Activated naive CD8-positive, alpha-beta T cell treated with anti-CD3 and anti-CD28 coated beads for 36 hours (primary cell): ENCODE measurements around the gene SURF2. TPM values are rescaled to one million over a fixed set of nuclear protein-coding genes. Genes with fewer than 3 reads are reported as not detected.

ENCODE experiments used
- DNase-seq: peaks from one replicate; pipeline ENCODE4 v3.0.0; 2021
- H3K27ac Mint-ChIP-seq: one replicate; pipeline ENCODE4 v1.8.0; 2022; ENCODE audit warnings: mild to moderate bottlenecking, moderate library complexity, mixed read lengths
- H3K27me3 Mint-ChIP-seq: one replicate; pipeline ENCODE4 v1.8.0; 2022; ENCODE audit warnings: mild to moderate bottlenecking, mixed read lengths
- H3K36me3 Mint-ChIP-seq: one replicate; pipeline ENCODE4 v1.8.0; 2021; ENCODE audit warnings: mild to moderate bottlenecking, mixed read lengths
- H3K4me1 Mint-ChIP-seq: one replicate; pipeline ENCODE4 v1.8.0; 2021; ENCODE audit warnings: mixed read lengths
- H3K4me3 Mint-ChIP-seq: one replicate; pipeline ENCODE4 v1.8.0; 2022; ENCODE audit warnings: mild to moderate bottlenecking, moderate library complexity, mixed read lengths
- H3K9me3 Mint-ChIP-seq: one replicate; pipeline ENCODE4 v1.8.0; 2022; ENCODE audit warnings: mixed read lengths
- total RNA-seq, 2 experiments: library from RNA; stranded (reverse); gene quantifications; one replicate each; pipeline ENCODE4 v1.2.3, GENCODE V29; 2021

The SURF2 gene
- total RNA-seq, 2 experiments from 2014 or later, result 30.7 to 32.2 TPM

DNA sequence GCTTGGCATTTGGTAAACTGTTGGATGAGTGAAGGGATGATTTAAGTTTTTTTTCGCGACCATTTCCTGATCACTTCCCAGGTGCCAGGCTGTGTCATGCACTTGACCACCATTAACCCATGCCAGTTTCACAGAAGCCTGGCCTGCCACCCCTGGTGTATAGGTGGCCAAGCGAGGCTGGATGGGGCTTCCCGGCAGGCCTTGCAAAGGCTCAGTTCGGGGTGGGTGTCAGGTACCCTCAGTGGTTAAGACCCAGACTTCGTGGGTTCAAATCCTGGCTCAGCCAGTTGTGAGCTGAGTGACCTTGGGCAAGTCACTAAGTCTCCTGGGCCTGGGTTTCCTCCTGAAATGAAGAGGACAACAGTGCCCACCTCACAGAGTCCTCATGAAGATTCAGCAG, 10.8 kb upstream of the SURF2 start:
- Mint-ChIP-seq H3K27me3 (peaks cover 4% of the 10 kb centered on the region), H3K4me3 (no peak overlapping the region), H3K4me1 (peaks cover 39% of the 10 kb centered on the region), H3K27ac (no peak overlapping the region), H3K36me3 (peaks cover 59% of the 10 kb centered on the region), H3K9me3 (no peaks in the 10 kb centered on the region)
- DNase-seq, result no peak

DNA sequence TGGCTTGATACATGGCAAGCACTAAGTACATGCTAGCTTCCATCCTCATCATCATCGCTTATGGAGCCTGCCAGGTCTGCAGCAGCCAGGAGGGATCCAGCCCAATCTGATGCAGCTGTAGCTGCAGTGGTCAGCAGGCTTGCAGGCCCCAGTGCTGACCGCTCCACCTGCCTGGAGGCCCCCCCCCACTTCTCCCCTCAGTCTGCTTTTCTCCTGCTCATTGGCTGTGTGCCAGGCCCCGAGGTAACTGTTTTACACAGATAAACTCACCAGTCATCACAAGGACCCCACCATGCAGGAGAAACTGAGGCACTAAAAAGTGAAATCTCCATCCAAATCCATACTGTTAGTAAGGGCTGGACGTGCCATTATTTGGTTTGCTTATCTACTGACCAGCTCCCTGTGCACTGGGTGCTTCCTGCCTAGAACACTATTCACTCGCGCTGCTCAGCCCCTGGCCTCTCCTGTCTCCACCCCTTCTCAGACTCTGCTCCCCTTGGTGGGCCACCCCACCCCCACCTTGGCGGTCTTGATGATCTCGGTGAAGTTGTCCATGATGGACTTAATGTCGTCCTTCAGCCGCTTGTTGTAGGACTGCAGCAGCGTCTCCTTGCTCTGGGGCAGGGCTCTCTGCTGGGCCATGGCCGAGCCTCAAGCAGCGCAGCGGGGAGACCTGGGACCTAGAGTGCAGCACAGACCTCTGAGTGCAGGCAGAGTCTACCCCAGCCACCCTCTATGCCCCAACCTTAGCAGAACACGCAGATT, 10.1 kb upstream of the SURF2 start:
- Mint-ChIP-seq H3K4me3 (peak overlapping the region; percentile 100), H3K27me3 (peaks cover 4% of the 10 kb centered on the region), H3K27ac (peak overlapping the region; percentile 95), H3K4me1 (peaks cover 35% of the 10 kb centered on the region), H3K36me3 (peaks cover 57% of the 10 kb centered on the region), H3K9me3 (no peaks in the 10 kb centered on the region)
- no peak for DNase-seq

DNA sequence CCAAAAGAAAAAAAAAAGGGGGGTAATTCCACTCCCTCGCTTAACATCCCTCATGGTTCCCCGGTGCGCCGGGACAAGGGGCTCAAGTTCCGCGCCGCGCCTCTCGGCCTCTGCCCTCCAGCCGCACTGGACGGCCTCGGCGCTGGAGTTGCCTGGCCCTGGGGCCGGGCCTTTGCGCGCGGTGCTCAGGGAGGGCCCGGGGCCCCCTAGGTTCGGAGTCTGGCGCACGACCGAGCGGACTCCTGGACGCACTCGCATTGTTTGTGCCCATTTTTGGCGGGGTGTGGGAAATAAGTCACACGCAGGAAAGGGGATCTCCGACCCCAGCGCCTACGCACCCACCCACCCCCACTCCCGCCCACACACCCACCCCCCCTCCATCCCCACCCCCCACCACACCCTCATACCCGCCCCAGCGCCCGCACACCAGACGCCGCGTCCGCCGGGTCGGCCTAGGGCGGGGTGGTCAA, 8.8 kb upstream of the SURF2 start:
- Mint-ChIP-seq H3K4me3 (peak overlapping the region; percentile 100), H3K36me3 (peaks cover 62% of the 10 kb centered on the region), H3K9me3 (no peaks in the 10 kb centered on the region), H3K27me3 (peaks cover 4% of the 10 kb centered on the region), H3K4me1 (peaks cover 40% of the 10 kb centered on the region), H3K27ac (peak overlapping the region; percentile 99)
- peak; percentile 57 for DNase-seq

DNA sequence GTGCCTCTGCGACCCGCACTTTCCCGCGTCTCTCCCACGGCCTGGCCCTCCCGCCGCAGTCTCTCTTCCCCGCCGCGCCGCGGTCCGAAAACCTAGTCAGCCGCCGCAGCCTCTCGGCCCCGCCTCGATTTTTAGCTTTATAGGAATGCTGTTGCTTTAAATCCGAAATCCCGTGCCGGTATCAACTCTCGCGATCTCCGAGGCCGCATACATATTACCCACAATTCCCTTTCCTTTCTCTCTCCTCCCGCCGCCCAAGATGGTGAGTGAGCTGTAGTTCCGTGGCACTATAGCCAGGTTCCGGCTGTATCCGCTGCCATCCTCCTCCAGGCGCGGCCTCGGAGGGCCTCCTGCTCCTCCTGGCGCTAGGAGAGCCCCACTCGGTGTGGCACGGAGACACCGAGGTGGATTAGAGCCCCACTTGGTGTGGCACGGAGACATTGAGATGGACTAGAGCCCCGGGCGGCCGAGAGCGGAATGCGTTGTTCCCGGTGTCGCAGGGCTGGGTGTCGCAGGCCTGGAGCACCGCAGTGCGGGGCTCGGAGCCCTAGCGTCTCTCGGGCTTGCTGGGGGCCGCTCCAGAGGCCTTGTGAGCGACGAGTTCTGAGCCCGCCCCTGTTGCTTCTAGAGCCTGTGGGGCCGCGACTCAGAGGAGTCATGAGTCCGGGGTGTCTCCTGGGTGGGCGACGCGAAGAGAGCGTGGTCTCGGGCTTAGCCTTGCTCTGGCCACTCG, 8.2 kb upstream of the SURF2 start, which contains the start of the genes MED22 and RPL7A:
TSS of gene MED22 (minus strand) at position 147 of the 733 bp plus-strand sequence. CDS start 1,469 bp downstream, outside the sequence.
TSS of gene RPL7A (plus strand) at position 234 of the 733 bp plus-strand sequence. CDS start at position 260, 26 bp downstream.
- Mint-ChIP-seq H3K36me3 (peaks cover 66% of the 10 kb centered on the region), H3K4me3 (peak within 1 kb of the TSS; percentile 100), H3K9me3 (no peaks in the 10 kb centered on the region), H3K27ac (peak within 1 kb of the TSS; percentile 99), H3K27me3 (peaks cover 4% of the 10 kb centered on the region), H3K4me1 (peaks cover 43% of the 10 kb centered on the region)
- DNase-seq, result peak; percentile 88

DNA sequence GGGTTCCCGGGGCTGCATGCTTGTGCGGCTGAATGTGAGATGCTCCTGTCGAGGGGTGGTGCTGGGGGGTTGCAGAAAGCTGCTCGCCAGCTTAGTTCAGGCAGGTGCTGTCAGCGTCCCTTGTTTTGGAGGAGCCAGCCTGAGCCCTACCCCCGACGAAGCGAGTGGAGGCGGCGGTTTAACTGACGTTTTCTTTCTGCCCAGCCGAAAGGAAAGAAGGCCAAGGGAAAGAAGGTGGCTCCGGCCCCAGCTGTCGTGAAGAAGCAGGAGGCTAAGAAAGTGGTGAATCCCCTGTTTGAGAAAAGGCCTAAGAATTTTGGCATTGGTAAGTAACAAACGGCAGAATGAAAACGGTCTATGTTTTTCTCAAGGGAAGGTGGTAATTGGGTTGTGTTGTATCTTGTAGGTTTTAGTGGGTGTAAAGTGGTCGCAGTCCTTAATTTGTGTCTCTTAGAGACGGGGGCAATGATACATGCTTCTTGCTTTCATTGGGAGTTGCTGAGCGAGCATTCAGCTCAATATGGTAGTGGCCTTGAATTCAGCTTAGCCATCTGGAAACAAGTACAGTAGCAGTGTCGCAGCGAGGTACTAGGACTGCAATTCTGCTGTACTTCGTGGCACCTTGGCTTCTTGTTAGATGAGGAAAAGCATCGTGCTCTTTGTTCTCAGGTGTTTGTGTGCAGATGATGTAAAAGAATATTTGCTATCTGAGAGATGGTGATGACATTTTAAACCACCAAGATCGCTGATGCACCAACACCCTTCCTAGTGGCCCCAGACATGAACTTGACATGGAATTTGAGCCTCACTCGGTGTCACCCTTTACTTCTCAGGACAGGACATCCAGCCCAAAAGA, 7.4 kb upstream of the SURF2 start:
- peak overlapping the region; percentile 99 for H3K27ac Mint-ChIP-seq
- H3K4me3 Mint-ChIP-seq, result peak overlapping the region; percentile 100
- no peak for DNase-seq
- H3K4me1 Mint-ChIP-seq, result peaks cover 44% of the 10 kb centered on the region
- H3K27me3 Mint-ChIP-seq, result peaks cover 4% of the 10 kb centered on the region
- H3K36me3 Mint-ChIP-seq, result peaks cover 67% of the 10 kb centered on the region
- H3K9me3 Mint-ChIP-seq, result no peaks in the 10 kb centered on the region

DNA sequence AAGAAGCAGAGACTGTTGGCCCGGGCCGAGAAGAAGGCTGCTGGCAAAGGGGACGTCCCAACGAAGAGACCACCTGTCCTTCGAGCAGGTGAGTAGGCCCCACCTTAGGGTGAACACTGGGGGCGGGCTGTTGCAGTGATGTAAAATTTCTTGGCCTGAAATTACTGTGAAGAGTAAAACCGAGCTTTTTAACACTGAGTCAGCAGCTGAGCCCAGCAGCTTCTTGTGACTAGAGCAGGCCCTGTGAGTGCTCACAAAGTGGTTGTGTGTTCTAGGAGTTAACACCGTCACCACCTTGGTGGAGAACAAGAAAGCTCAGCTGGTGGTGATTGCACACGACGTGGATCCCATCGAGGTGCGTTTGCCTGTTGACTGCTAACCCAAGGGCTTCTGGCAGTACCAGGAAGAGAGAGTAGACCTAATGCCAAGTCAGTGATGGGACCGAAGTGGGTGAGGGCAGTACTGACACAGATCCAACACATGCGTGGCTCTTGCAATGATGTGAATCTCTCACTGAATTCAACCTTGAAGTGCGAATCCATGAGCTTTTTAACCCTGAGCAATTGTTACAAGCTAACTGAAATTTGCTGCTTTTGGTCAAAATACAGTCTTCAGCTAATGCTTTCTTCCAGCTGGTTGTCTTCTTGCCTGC, 6.3 kb upstream of the SURF2 start:
- DNase-seq, result no peak
- peaks cover 61% of the 10 kb centered on the region for H3K36me3 Mint-ChIP-seq
- H3K4me3 Mint-ChIP-seq, result peak overlapping the region; percentile 100

DNA sequence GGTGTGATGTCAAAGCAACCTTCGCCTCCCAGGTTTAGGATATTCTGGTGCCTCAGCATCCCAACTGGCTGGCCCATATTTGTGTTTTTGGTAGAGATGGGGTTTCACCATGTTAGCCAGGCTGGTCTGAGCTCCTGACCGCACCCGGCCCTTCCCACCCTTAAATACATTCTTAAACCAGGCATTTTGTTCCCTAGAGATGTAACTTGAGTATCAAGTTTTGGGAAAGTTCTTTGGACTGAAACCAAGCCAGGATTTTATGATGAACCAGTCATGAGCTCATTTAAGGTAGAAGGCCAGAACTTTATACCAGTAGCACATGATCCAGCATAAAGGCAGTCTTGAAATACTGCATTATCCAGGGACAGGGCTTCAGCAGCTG, 4.8 kb upstream of the SURF2 start:
- peak overlapping the region; percentile 18 for H3K4me3 Mint-ChIP-seq
- peak overlapping the region; percentile 56 for H3K27ac Mint-ChIP-seq
- DNase-seq, result no peak
- H3K36me3 Mint-ChIP-seq, result peaks cover 55% of the 10 kb centered on the region
- peaks cover 4% of the 10 kb centered on the region for H3K27me3 Mint-ChIP-seq
- peaks cover 44% of the 10 kb centered on the region for H3K4me1 Mint-ChIP-seq
- H3K9me3 Mint-ChIP-seq, result no peaks in the 10 kb centered on the region

More for the DNA sequence above, 6.3 kb upstream of the SURF2 start:
- H3K4me1 Mint-ChIP-seq, result peaks cover 50% of the 10 kb centered on the region
- H3K9me3 Mint-ChIP-seq, result no peaks in the 10 kb centered on the region
- H3K27me3 Mint-ChIP-seq, result peaks cover 4% of the 10 kb centered on the region
- peak overlapping the region; percentile 99 for H3K27ac Mint-ChIP-seq

DNA sequence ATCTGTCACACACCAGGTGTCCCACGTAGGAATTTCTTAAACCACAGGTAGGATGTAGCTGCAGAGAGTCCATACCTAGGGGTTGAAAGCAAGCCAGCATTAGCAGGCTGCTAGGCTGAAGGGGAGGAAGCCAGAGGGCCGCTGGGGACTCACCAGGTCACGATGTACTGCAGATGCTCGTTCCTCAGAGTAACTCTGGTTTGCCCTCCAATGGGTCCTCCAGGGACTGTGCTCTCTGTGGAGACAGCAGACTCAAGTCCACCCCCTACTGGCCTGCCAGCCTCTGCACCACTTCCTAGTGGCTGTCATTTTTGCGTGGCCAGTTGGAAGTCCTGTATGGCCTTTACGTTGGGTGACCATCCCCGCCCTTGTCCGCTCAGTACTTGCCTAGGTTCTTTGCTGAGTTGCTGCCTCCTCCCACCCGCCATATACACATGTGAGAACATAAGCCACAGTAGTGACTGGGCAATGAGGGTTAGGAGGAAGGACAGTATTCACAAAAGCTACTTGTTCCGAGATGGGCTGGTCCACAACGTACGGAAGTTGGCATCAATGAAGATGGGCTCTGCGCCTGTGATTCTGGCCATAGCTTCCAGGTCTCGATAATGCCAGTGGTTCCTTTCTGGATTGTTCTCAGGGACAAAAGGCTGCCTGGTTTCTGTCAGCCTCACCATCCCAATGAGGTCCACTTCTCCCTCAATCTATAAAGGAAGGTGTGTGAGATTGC, 4.3 kb upstream of the SURF2 start:
- Mint-ChIP-seq H3K4me3 (peak overlapping the region; percentile 14), H3K4me1 (peaks cover 39% of the 10 kb centered on the region), H3K27me3 (peaks cover 4% of the 10 kb centered on the region)

DNA sequence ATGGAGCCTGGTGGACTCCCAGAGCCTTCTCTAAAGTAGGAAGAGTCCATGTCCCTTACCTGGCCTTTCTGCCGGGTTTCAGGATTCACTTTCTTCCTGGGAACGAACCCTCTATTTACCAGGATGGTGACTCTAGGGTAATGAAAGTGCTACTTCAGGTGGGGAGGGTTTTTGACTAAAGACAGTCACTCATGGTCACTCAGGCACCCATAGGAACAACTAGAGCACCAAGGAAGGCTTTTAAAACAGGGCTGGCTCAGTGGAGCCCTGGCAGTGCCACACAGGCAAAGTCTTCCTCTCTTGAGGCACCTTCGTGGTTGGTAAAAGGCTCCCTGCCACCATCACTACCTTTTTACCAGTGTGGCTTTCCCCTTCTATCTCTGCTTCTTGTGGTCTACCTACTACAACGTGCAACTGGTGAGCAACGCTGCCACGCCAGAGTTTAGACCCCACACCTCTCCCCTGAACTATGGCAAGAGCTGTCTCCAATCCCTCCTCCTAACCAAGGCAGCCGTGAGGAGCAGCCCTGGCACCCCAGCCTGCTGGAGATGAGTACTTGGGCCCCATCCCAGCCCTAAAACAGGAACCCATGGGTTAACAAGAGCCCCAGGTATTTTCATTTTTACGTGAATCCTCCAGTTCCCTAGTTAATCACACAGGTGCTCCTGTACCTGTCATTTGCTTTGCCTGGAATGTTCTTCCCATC, 3.6 kb upstream of the SURF2 start:
- peaks cover 47% of the 10 kb centered on the region for H3K36me3 Mint-ChIP-seq
- no peak for DNase-seq
- peaks cover 4% of the 10 kb centered on the region for H3K27me3 Mint-ChIP-seq
- H3K27ac Mint-ChIP-seq, result peak overlapping the region; percentile 65
- no peaks in the 10 kb centered on the region for H3K9me3 Mint-ChIP-seq
- no peak overlapping the region for H3K4me3 Mint-ChIP-seq
- H3K4me1 Mint-ChIP-seq, result peaks cover 43% of the 10 kb centered on the region

More for the DNA sequence above, 4.3 kb upstream of the SURF2 start:
- Mint-ChIP-seq H3K27ac (peak overlapping the region; percentile 34), H3K9me3 (no peaks in the 10 kb centered on the region), H3K36me3 (peaks cover 49% of the 10 kb centered on the region)
- peak; percentile 55 for DNase-seq

DNA sequence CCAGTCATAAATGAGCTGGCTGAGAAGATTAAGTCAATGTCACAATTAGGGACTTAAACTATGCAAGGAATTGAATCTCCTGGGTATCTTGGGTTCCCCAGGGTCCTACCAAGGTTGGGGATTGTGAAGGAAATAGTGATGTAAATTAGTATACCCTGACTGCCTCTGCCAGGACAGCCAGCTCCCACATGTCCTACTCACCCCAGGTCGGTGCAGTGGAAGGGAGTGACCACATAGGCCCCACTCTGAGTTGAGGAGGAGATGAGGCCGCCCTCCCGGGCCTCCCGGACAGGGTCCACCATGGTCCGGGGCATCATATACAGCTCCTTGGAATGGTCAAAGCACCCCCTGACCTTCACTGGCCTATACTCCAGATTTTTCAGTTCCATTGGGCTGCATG, 2.8 kb upstream of the SURF2 start:
- peaks cover 40% of the 10 kb centered on the region for H3K36me3 Mint-ChIP-seq
- DNase-seq, result no peak
- peak overlapping the region; percentile 45 for H3K27ac Mint-ChIP-seq
- H3K4me3 Mint-ChIP-seq, result no peak overlapping the region
- H3K27me3 Mint-ChIP-seq, result no peaks in the 10 kb centered on the region
- peaks cover 50% of the 10 kb centered on the region for H3K4me1 Mint-ChIP-seq
- no peaks in the 10 kb centered on the region for H3K9me3 Mint-ChIP-seq

DNA sequence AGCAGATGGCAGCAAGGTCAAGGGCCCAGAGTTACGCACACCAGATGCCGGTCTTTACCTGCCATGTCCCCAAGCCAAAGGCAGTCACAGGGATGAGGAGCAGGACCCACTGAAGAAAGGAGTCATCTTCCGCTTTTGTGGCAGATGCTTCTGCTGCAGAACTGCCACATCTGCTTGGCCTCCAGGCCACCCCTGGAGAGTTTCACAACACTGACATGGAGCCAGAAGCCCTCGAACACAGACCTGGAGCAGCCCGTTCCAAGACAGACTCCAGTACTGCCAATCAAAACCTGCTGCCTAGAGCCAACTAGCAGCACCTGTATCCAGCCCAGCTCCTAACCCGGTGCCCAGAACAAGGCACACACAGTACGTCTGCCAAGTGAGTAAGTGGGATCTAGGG, 1.6 kb upstream of the SURF2 start:
- Mint-ChIP-seq H3K36me3 (peaks cover 28% of the 10 kb centered on the region), H3K9me3 (no peaks in the 10 kb centered on the region), H3K4me1 (peaks cover 50% of the 10 kb centered on the region), H3K27ac (peak overlapping the region; percentile 60), H3K4me3 (peak overlapping the region; percentile 47), H3K27me3 (no peaks in the 10 kb centered on the region)
- no peak for DNase-seq

DNA sequence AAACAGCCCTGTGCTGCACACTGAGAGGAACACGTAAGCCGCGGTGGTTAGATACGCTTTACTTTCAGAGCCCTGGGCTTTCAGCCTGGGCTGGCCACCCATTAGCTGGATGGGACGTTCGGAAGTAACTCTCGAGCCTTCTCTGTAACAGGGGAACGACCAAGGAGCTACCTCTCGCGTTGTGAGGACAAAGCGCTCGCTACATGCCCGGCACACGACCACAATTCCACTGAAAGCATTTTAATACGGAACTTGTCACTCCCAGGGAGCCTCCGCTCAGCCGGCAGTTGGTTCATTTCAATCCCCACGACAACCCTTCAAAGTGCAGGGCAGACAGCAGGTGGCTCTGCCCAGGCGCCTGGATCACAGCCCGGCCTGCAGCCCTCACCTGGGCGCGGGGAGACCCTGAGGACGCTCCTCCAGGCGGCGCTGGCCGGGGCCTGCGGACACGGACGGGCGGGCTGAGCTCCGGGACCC, 431 bp upstream of the SURF2 start:
- DNase-seq, result no peak
- peaks cover 18% of the 10 kb centered on the region for H3K36me3 Mint-ChIP-seq
- peak overlapping the region; percentile 87 for H3K4me3 Mint-ChIP-seq
- H3K27me3 Mint-ChIP-seq, result no peaks in the 10 kb centered on the region
- peaks cover 50% of the 10 kb centered on the region for H3K4me1 Mint-ChIP-seq
- no peaks in the 10 kb centered on the region for H3K9me3 Mint-ChIP-seq
- peak overlapping the region; percentile 86 for H3K27ac Mint-ChIP-seq

DNA sequence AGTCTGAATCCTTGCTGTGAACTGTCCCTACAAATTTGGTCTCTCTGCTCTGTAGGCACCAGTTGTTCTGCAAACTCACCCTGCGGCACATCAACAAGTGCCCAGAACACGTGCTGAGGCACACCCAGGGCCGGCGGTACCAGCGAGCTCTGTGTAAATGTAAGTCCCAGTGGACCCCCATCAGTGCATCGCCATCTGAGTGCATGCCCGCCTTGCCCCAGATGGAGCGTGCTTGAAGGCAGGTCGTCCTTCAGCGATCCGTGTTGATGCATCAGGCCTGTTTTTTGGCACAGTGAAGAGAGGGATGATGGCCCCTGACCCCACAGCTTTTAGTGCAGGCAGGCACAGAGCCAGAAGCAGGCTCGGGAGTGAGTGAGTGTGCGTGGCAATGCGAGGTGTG, 1.3 kb downstream of the SURF2 start:
- Mint-ChIP-seq H3K27me3 (no peaks in the 10 kb centered on the region), H3K9me3 (no peaks in the 10 kb centered on the region), H3K4me3 (peak overlapping the region; percentile 87), H3K27ac (peak overlapping the region; percentile 77), H3K4me1 (peaks cover 50% of the 10 kb centered on the region), H3K36me3 (peaks cover 7% of the 10 kb centered on the region)
- no peak for DNase-seq
